ENCODE measurements around the gene SCAMP3. TPM values are rescaled to one million over a fixed set of nuclear protein-coding genes. Genes with fewer than 3 reads are reported as not detected.

SCAMP3 gene
- total and polyA plus RNA-seq, 10 of the 15 experiments (the other 5 are each of a cell fraction or from before 2014, with no cell fraction given) = 17.2 to 133 (median 87.3) TPM

- TF ChIP-seq CUX1 (IDR thresholded peaks at IDR 0.05; ENCODE audit: insufficient replicate concordance, low read depth, low read length) (no peak), IRF5 (IDR thresholded peaks at IDR 0.05; ENCODE audit: borderline replicate concordance) (no peak), SPI1 (IDR thresholded peaks at IDR 0.05; ENCODE audit: borderline replicate concordance, insufficient read depth, low read depth, low read length) (no peak), PRDM15 (CRISPR knock-in tag; IDR thresholded peaks at IDR 0.05) (no peak), ZNF24 (IDR thresholded peaks at IDR 0.05) (no peak), SMAD5 (IDR thresholded peaks at IDR 0.05; ENCODE audit: low read depth) (no peak), NFIC (IDR thresholded peaks at IDR 0.05; ENCODE audit: low read depth, low read length) (no peak; the same call in 1 of the 2 replicates), CREB1 (IDR thresholded peaks at IDR 0.05; ENCODE audit: low read depth) (no peak), IRF3 (IDR thresholded peaks at IDR 0.05) (no peak), RUNX3 (IDR thresholded peaks at IDR 0.05; ENCODE audit: low read length) (no peak), ZBTB11 (CRISPR knock-in tag; IDR thresholded peaks at IDR 0.05) (no peak), HDAC6 (IDR thresholded peaks at IDR 0.05; ENCODE audit: unreplicated experiment) (no peak)
These were observed 43.1 kb downstream of the SCAMP3 start (continued) for GRCh38 chr1:155218854-155219591.

Data from GM12878 (cell line).